Measurements from ENCODE around the gene CACNA2D2. TPM values are rescaled to one million over a fixed set of nuclear protein-coding genes. Genes with fewer than 3 reads are reported as not detected.
A peak's percentile ranks its signal among the peaks of the same experiment; 100 is the strongest.

The CACNA2D2 gene
- total and polyA plus RNA-seq, 4 donors: 28.2 to 111 (median 69.1) TPM

DNA sequence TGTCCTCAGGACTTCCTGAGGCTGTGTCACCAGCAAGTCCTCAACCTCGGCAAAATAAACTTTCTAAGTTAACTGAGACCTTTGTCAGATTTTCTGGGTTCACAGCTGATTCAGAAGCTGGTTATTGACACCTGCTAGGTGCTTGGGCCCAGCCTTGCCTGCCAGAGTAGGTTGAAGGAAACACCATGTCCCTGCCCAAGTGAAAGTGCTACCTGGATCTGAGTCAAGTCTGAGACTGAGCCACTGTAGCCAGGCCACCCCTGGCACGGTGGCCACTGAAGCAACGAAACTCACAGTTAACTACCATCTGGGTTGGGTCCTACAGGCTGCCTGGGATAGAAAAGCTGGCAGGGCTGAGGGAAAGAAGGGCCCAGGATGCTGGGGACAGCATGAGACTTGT is 189.1 kb downstream of the CACNA2D2 start:
- H3K4me1 ChIP-seq (ENCODE audit: control insufficient read depth in 5 of 5, insufficient read depth in 5 of 5, low read length in 5 of 5): peaks cover 0 to 35% (median 5%) of the 10 kb centered on the region in 5 donors
- H3K9me3 ChIP-seq (ENCODE audit: control insufficient read depth in 4 of 4, insufficient read depth in 3 of 4, low read length in 3 of 4): no peaks in the 10 kb centered on the region
- H3K4me3 ChIP-seq: no peak overlapping the region
- TF ChIP-seq, protein P1, sequence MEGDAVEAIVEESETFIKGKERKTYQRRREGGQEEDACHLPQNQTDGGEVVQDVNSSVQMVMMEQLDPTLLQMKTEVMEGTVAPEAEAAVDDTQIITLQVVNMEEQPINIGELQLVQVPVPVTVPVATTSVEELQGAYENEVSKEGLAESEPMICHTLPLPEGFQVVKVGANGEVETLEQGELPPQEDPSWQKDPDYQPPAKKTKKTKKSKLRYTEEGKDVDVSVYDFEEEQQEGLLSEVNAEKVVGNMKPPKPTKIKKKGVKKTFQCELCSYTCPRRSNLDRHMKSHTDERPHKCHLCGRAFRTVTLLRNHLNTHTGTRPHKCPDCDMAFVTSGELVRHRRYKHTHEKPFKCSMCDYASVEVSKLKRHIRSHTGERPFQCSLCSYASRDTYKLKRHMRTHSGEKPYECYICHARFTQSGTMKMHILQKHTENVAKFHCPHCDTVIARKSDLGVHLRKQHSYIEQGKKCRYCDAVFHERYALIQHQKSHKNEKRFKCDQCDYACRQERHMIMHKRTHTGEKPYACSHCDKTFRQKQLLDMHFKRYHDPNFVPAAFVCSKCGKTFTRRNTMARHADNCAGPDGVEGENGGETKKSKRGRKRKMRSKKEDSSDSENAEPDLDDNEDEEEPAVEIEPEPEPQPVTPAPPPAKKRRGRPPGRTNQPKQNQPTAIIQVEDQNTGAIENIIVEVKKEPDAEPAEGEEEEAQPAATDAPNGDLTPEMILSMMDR (IDR thresholded peaks at IDR 0.05; ENCODE audit: control extremely low read depth, extremely low read depth): no peak
- no peak overlapping the region for H3K9ac ChIP-seq (ENCODE audit: insufficient read depth in 1 of 2, low read length in 2 of 2)
- WGBS, 2 donors: 48 to 79% methylated on average over 3 of the region's 3 CpGs
- H3K27ac ChIP-seq (ENCODE audit: low read depth in 1 of 2, low read length in 1 of 2): peak overlapping the region in 1 of 2 donors; percentile 79
- DNase-seq (no peak), ATAC-seq (ENCODE audit: insufficient read depth, low FRiP score) (no peak)
- H3K27me3 ChIP-seq (ENCODE audit: control insufficient read depth in 3 of 3, insufficient read depth in 3 of 3, low read length in 2 of 3): no peaks in the 10 kb centered on the region
- peaks cover 0 to 21% (median 16%) of the 10 kb centered on the region in 4 donors for H3K36me3 ChIP-seq (ENCODE audit: control insufficient read depth in 4 of 4, insufficient read depth in 4 of 4, low read length in 4 of 4)

Small RNA genes within 50 kb of the gene (small RNA-seq; reads per million reads assigned to genes)
- gene RNA5SP131 (ENCODE audit: low replicate concordance): 0.10 reads per million

Other genes with a start within 250 kb of the CACNA2D2 start
- gene SEMA3B, start 234.5 kb downstream of the CACNA2D2 start, total RNA-seq: 10 to 100 TPM; 47.9 to 95.7 TPM
- 10 to 100 TPM; 39.6 to 75.6 TPM for gene SEMA3B, start 234.5 kb downstream of the CACNA2D2 start, polyA plus RNA-seq
- under 1 TPM in 1 of 2 donors, not detected in 1; 0.12 TPM for gene LSMEM2, start 224.5 kb downstream of the CACNA2D2 start, total RNA-seq
- gene LSMEM2, start 224.5 kb downstream of the CACNA2D2 start, polyA plus RNA-seq: under 1 TPM; 0.10 to 0.49 TPM
- 10 to 100 TPM; 14.7 to 98.8 TPM for gene IFRD2, start 211.2 kb downstream of the CACNA2D2 start, total RNA-seq
- 100 to 1,000 TPM in 1 of 2 donors, 10 to 100 TPM in 1; 91.4 to 107 TPM for gene IFRD2, start 211.2 kb downstream of the CACNA2D2 start, polyA plus RNA-seq
- gene HYAL3, start 204.2 kb downstream of the CACNA2D2 start, total RNA-seq: 1 to 10 TPM; 1.4 to 4.0 TPM
- 1 to 10 TPM; 2.5 to 4.9 TPM for gene HYAL3, start 204.2 kb downstream of the CACNA2D2 start, polyA plus RNA-seq
- 10 to 100 TPM in 1 of 2 donors, 1 to 10 TPM in 1; 4.8 to 16.6 TPM for gene NAA80, start 204.2 kb downstream of the CACNA2D2 start, total RNA-seq
- gene NAA80, start 204.2 kb downstream of the CACNA2D2 start, polyA plus RNA-seq: 10 to 100 TPM in 1 of 2 donors, 1 to 10 TPM in 1; 9.5 to 14.7 TPM
- gene HYAL1, start 200.1 kb downstream of the CACNA2D2 start, total RNA-seq: 10 to 100 TPM in 1 of 2 donors, 1 to 10 TPM in 1; 1.6 to 51.2 TPM
- 10 to 100 TPM; 24.6 to 27.8 TPM for gene HYAL1, start 200.1 kb downstream of the CACNA2D2 start, polyA plus RNA-seq
- gene HYAL2, start 180.9 kb downstream of the CACNA2D2 start, total RNA-seq: 100 to 1,000 TPM in 1 of 2 donors, 10 to 100 TPM in 1; 94.3 to 218 TPM
- gene HYAL2, start 180.9 kb downstream of the CACNA2D2 start, polyA plus RNA-seq: 100 to 1,000 TPM; 193 to 208 TPM
- 10 to 100 TPM; 11.1 to 33.4 TPM for gene TUSC2, start 175.4 kb downstream of the CACNA2D2 start, total RNA-seq
- gene TUSC2, start 175.4 kb downstream of the CACNA2D2 start, polyA plus RNA-seq: 10 to 100 TPM; 27.6 to 54.5 TPM
- 10 to 100 TPM; 36.3 to 46.0 TPM for gene RASSF1, start 162.8 kb downstream of the CACNA2D2 start, total RNA-seq
- 10 to 100 TPM; 38.0 to 59.0 TPM for gene RASSF1, start 162.8 kb downstream of the CACNA2D2 start, polyA plus RNA-seq
- gene ZMYND10, start 157.9 kb downstream of the CACNA2D2 start, total RNA-seq: 100 to 1,000 TPM in 1 of 2 donors, 10 to 100 TPM in 1; 70.8 to 117 TPM
- 10 to 100 TPM; 31.4 to 54.1 TPM for gene ZMYND10, start 157.9 kb downstream of the CACNA2D2 start, polyA plus RNA-seq
- gene NPRL2, start 152.9 kb downstream of the CACNA2D2 start, total RNA-seq: 10 to 100 TPM; 12.7 to 17.0 TPM
- 10 to 100 TPM; 17.4 to 21.9 TPM for gene NPRL2, start 152.9 kb downstream of the CACNA2D2 start, polyA plus RNA-seq
- gene CYB561D2, start 152.8 kb downstream of the CACNA2D2 start, total RNA-seq: 10 to 100 TPM; 18.2 to 33.9 TPM
- 10 to 100 TPM; 21.4 to 50.8 TPM for gene CYB561D2, start 152.8 kb downstream of the CACNA2D2 start, polyA plus RNA-seq
- 10 to 100 TPM; 29.0 to 38.8 TPM for gene TMEM115, start 144.1 kb downstream of the CACNA2D2 start, total RNA-seq
- gene TMEM115, start 144.1 kb downstream of the CACNA2D2 start, polyA plus RNA-seq: 10 to 100 TPM; 32.9 to 44.8 TPM
- 1 to 10 TPM; 5.7 to 7.0 TPM for gene C3orf18, start 64.1 kb upstream of the CACNA2D2 start, total RNA-seq
- 1 to 10 TPM; 2.7 to 3.2 TPM for gene C3orf18, start 64.1 kb upstream of the CACNA2D2 start, polyA plus RNA-seq
- 10 to 100 TPM; 17.3 to 28.0 TPM for gene HEMK1, start 65.9 kb upstream of the CACNA2D2 start, total RNA-seq
- 10 to 100 TPM; 16.0 to 20.1 TPM for gene HEMK1, start 65.9 kb upstream of the CACNA2D2 start, polyA plus RNA-seq
- 10 to 100 TPM; 42.9 to 50.2 TPM for gene CISH, start 108.1 kb upstream of the CACNA2D2 start, total RNA-seq
- 100 to 1,000 TPM in 1 of 2 donors, 10 to 100 TPM in 1; 37.8 to 104 TPM for gene CISH, start 108.1 kb upstream of the CACNA2D2 start, polyA plus RNA-seq
- gene MAPKAPK3, start 113.5 kb upstream of the CACNA2D2 start, total RNA-seq: 10 to 100 TPM; 23.6 to 96.1 TPM
- 10 to 100 TPM; 50.8 to 92.1 TPM for gene MAPKAPK3, start 113.5 kb upstream of the CACNA2D2 start, polyA plus RNA-seq
- gene DOCK3, start 171.3 kb upstream of the CACNA2D2 start, total RNA-seq: 1 to 10 TPM in 1 of 2 donors, under 1 TPM in 1; 0.25 to 1.4 TPM
- under 1 TPM; 0.06 to 0.43 TPM for gene DOCK3, start 171.3 kb upstream of the CACNA2D2 start, polyA plus RNA-seq

Measured in lung (tissue), 13 donors.